Measurements from ENCODE around the gene PTPRN2. TPM values are rescaled to one million over a fixed set of nuclear protein-coding genes. Genes with fewer than 3 reads are reported as not detected.

PTPRN2 gene
- total and polyA plus RNA-seq, 2 of the 13 experiments (the other 11 are each of a cell fraction or from before 2014, with no cell fraction given): 2.5 to 24.2 TPM

DNA sequence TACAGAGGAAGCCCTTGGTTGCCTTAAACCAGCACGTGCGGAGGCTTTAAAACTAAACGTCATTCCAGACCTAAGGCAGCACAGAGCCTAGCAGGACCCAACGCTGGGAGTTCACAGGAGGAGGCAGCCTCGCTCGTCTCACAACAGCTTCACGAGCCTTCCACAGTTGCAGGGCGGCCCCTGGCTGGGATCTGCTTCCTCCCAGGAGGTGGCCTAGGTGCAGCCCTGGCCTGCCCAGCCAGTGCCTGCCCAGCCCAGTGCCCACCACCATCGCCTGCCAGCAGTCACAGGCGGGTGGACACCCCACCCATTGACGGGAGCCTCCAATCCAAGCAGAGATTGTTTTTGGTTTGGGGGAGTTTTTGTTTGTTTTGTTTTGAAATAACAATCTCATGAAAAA lies 96.5 kb downstream of the PTPRN2 start:
- WGBS (ENCODE audit: low lambda C conversion rate): 93% methylated on average over 9 of the region's 11 CpGs
- CTCF ChIA-PET (ENCODE audit: low intra/inter-chr PET ratio, low total read pairs): no interaction called here
- in situ Hi-C loops (cut with HindIII; ENCODE audit: extremely low pct_ligation_motif_present, low pct_unique_long_range_greater_than_20kb): no loop called here
- Histone ChIP-seq H3K27me3 (ENCODE audit: control insufficient read depth in 1 of 2, insufficient read depth in 2 of 2, low read length in 2 of 2) (no peaks in the 10 kb centered on the region), H3K4me2 (ENCODE audit: low read depth, low read length) (no peak overlapping the region), H2AFZ (ENCODE audit: low read length) (no peak overlapping the region), H3K79me2 (ENCODE audit: insufficient read depth, low read length) (no peaks in the 10 kb centered on the region), H3K9ac (ENCODE audit: insufficient read depth, low read depth, low read length) (no peak overlapping the region), H4K20me1 (ENCODE audit: insufficient read depth, low read length) (peaks cover 28% of the 10 kb centered on the region; the same call in 1 of the 2 replicates), H3K27ac (ENCODE audit: extremely low read length, insufficient read depth, low read length) (no peak overlapping the region), H3K9me3 (ENCODE audit: low read length) (no peaks in the 10 kb centered on the region), H3K4me1 (ENCODE audit: insufficient read depth, low read length) (no peaks in the 10 kb centered on the region), H3K36me3 (replicated peaks in 1 of 2; ENCODE audit: control insufficient read depth in 1 of 2, insufficient read depth in 2 of 2, low read length in 2 of 2) (no peaks in the 10 kb centered on the region; a peak in 1 of 5 replicates), H3K4me3 (replicated peaks in 1 of 3; ENCODE audit: insufficient read depth in 1 of 3, low read depth in 2 of 3, low read length in 3 of 3) (no peak overlapping the region)
- ATAC-seq: no peak
- intact Hi-C loops (cut with micrococcal nuclease; ENCODE audit: unreplicated experiment): loop anchor here (10.0 kb wide), 2 partner anchors 56 to 274 kb away; no protein-coding TSS in a partner anchor
- DNase-seq (ENCODE audit: low spot score): no peak
- POLR2A ChIA-PET: no interaction called here
- no peak for FAIRE-seq
- BruUV-seq (replicated peaks): no TSS peak
- TF ChIP-seq, protein P1, sequence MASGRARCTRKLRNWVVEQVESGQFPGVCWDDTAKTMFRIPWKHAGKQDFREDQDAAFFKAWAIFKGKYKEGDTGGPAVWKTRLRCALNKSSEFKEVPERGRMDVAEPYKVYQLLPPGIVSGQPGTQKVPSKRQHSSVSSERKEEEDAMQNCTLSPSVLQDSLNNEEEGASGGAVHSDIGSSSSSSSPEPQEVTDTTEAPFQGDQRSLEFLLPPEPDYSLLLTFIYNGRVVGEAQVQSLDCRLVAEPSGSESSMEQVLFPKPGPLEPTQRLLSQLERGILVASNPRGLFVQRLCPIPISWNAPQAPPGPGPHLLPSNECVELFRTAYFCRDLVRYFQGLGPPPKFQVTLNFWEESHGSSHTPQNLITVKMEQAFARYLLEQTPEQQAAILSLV (CRISPR knock-in tag; IDR thresholded peaks at IDR 0.05; ENCODE audit: borderline replicate concordance): no peak
- TF ChIP-seq ZNF83 (CRISPR knock-in tag; IDR thresholded peaks at IDR 0.05; ENCODE audit: borderline replicate concordance): no peak
- TF ChIP-seq CCAR2 (optimal IDR thresholded peaks at IDR 0.05; ENCODE audit: low read depth, low read length): no peak
- TF ChIP-seq IKZF4 (CRISPR knock-in tag; IDR thresholded peaks at IDR 0.05; ENCODE audit: borderline replicate concordance, low read depth, not compliant biosample characterization): no peak
- TF ChIP-seq, protein P2, sequence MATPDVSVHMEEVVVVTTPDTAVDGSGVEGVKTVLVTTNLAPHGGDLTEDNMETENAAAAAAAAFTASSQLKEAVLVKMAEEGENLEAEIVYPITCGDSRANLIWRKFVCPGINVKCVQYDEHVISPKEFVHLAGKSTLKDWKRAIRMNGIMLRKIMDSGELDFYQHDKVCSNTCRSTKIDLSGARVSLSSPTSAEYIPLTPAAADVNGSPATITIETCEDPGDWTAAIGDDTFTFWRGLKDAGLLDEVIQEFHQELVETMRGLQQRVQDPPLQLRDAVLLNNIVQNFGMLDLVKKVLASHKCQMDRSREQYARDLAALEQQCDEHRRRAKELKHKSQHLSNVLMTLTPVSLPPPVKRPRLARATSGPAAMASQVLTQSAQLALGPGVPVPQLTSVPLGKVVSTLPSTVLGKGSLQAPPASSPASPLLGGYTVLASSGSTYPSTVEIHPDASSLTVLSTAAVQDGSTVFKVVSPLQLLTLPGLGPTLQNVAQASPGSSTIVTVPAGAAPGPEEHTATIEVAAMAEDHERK (CRISPR knock-in tag; IDR thresholded peaks at IDR 0.05; ENCODE audit: low read depth): no peak
- TF ChIP-seq MAZ (IDR thresholded peaks at IDR 0.05; ENCODE audit: borderline replicate concordance, low read depth, low read length): no peak
- TF ChIP-seq MAZ (CRISPR knock-in tag; IDR thresholded peaks at IDR 0.05; ENCODE audit: low read depth): no peak
- TF ChIP-seq, protein P3, sequence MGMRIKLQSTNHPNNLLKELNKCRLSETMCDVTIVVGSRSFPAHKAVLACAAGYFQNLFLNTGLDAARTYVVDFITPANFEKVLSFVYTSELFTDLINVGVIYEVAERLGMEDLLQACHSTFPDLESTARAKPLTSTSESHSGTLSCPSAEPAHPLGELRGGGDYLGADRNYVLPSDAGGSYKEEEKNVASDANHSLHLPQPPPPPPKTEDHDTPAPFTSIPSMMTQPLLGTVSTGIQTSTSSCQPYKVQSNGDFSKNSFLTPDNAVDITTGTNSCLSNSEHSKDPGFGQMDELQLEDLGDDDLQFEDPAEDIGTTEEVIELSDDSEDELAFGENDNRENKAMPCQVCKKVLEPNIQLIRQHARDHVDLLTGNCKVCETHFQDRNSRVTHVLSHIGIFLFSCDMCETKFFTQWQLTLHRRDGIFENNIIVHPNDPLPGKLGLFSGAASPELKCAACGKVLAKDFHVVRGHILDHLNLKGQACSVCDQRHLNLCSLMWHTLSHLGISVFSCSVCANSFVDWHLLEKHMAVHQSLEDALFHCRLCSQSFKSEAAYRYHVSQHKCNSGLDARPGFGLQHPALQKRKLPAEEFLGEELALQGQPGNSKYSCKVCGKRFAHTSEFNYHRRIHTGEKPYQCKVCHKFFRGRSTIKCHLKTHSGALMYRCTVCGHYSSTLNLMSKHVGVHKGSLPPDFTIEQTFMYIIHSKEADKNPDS (CRISPR knock-in tag; IDR thresholded peaks at IDR 0.05): no peak
- TF ChIP-seq PLRG1 (conservative IDR thresholded peaks at IDR 0.05): no peak
- TF ChIP-seq, protein P4, sequence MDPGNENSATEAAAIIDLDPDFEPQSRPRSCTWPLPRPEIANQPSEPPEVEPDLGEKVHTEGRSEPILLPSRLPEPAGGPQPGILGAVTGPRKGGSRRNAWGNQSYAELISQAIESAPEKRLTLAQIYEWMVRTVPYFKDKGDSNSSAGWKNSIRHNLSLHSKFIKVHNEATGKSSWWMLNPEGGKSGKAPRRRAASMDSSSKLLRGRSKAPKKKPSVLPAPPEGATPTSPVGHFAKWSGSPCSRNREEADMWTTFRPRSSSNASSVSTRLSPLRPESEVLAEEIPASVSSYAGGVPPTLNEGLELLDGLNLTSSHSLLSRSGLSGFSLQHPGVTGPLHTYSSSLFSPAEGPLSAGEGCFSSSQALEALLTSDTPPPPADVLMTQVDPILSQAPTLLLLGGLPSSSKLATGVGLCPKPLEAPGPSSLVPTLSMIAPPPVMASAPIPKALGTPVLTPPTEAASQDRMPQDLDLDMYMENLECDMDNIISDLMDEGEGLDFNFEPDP (CRISPR knock-in tag; conservative IDR thresholded peaks at IDR 0.05): no peak
- no peak for TF ChIP-seq SNRNP70 (IDR thresholded peaks at IDR 0.05; ENCODE audit: low read depth, low read length)
- TF ChIP-seq, protein P5, sequence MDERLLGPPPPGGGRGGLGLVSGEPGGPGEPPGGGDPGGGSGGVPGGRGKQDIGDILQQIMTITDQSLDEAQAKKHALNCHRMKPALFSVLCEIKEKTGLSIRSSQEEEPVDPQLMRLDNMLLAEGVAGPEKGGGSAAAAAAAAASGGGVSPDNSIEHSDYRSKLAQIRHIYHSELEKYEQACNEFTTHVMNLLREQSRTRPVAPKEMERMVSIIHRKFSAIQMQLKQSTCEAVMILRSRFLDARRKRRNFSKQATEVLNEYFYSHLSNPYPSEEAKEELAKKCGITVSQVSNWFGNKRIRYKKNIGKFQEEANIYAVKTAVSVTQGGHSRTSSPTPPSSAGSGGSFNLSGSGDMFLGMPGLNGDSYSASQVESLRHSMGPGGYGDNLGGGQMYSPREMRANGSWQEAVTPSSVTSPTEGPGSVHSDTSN (CRISPR knock-in tag; IDR thresholded peaks at IDR 0.05): no peak
- no peak for TF ChIP-seq DNMT1 (CRISPR knock-in tag; IDR thresholded peaks at IDR 0.05)
- TF ChIP-seq, protein P6, sequence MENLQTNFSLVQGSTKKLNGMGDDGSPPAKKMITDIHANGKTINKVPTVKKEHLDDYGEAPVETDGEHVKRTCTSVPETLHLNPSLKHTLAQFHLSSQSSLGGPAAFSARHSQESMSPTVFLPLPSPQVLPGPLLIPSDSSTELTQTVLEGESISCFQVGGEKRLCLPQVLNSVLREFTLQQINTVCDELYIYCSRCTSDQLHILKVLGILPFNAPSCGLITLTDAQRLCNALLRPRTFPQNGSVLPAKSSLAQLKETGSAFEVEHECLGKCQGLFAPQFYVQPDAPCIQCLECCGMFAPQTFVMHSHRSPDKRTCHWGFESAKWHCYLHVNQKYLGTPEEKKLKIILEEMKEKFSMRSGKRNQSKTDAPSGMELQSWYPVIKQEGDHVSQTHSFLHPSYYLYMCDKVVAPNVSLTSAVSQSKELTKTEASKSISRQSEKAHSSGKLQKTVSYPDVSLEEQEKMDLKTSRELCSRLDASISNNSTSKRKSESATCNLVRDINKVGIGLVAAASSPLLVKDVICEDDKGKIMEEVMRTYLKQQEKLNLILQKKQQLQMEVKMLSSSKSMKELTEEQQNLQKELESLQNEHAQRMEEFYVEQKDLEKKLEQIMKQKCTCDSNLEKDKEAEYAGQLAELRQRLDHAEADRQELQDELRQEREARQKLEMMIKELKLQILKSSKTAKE (CRISPR knock-in tag; IDR thresholded peaks at IDR 0.05; ENCODE audit: borderline replicate concordance): no peak
- no peak for TF ChIP-seq FOXP1 (IDR thresholded peaks at IDR 0.05)
- TF ChIP-seq FOXP1 (CRISPR knock-in tag; IDR thresholded peaks at IDR 0.05): no peak
